Activated CD4-positive, alpha-beta T cell treated with anti-CD3 and anti-CD28 coated beads, Interleukin-2, amount 50 U/mL, for 48 hours (primary cell): ENCODE results near the gene ZNF516.

Experiments
- DNase-seq, 2 experiments: peaks; one replicate each; pipeline ENCODE4 v3.0.0-alpha.2; 2020

ZNF516 gene

GRCh38 chr18:76468345-76469304 is 26.4 kb downstream of the ZNF516 start:
- DNase-seq = no peak

GRCh38 chr18:76467371-76468190 is 27.5 kb downstream of the ZNF516 start:
- DNase-seq = no peak

DNA sequence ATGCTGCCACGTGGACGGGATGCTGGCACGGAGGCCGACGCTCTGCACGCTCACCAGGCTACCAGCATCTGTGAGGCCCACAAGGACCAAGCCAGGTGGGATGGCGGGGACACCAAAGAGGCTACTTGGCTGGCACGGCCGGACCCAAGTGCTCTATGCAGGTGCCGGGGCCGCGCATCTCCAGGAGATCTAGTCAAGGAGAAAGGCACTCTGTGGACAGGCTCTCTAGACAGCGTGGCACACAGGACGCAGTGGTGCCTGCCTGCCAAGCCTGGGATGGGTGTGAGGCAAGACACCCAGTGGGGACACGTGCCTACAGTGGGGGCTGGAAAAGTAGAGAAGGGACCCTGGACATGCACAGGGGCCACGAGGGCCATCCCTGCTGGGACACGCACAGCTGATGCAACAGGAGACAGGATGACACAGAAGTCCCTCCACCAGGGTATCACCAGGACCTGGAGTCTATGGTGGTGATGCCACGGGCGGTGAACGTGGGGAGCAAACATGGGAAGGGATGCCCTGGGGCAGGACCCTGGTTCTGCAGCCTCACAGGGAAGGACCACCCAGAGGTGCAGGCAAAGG is 28.5 kb downstream of the ZNF516 start:
- no peak for DNase-seq

- DNase-seq = no peak
Measured at GRCh38 chr18:76465630-76466409, 29.2 kb downstream of the ZNF516 start.

DNA sequence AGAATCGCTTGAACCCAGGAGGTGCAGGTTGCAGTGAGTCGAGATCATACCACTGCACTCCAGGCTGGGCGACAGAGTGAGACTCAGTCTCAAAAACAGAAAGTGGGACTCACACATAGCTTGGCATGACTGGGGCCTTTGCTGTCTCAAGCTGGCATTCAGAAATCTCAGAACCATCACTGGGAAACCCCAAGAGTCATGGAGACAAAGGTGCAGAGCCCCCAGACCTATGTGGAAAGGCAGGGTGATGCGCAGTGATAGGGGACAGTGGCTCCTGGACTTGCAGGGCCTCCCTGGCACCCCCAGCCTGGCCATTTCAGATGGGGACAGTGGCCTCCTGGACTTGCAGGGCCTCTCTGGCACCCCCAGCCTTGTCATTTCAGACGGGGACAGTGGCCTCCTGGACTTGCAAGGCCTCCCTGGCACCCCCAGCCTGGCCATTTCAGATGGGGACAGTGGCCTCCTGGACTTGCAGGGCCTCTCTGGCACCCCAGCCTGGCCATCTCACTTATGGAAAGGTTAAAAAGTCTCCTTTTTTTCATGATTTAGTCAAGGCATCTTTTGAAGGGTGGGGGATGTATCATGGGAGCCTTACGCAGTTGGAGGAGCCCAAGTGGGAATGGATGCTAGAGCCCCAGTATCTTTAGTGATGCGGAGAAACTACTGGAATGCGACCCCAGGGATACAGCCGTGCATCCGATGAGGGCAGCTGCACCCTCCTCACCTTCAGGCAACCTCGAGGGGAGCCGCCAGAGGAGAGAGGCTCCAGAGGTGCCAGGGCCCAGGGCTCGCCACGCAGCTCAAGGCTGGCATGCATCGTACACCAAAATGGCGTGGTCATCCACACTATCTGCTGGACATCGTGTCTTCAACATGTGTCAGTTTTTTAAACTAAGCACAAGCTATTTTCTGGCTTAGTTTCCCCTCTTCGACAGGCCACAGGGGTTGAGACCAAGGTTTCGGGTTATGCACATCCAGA is 30.5 kb downstream of the ZNF516 start:
- no peak for DNase-seq

GRCh38 chr18:76463872-76464271 is 31.2 kb downstream of the ZNF516 start:
- DNase-seq = no peak

DNA sequence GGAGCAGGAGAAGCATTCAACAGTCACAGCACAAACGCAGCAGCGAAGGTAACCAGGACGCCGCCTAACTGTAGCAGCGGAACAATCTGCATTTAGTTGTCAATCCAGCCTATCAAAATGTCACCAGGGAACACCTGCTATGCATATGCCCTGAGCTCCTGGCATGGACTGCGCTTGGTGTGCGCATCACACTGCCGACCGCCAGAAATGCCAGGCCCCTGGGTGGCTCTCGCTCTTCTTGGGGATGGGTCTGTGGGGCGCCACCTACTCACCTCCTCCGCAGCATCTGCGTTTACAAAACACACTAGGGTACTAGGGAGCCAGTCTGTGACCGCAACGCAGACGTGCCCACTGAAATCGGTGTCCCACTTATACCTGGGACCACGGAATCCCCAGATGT is 31.7 kb downstream of the ZNF516 start:
- no peak for DNase-seq

GRCh38 chr18:76462326-76462694 is 32.7 kb downstream of the ZNF516 start:
- DNase-seq = no peak

DNA sequence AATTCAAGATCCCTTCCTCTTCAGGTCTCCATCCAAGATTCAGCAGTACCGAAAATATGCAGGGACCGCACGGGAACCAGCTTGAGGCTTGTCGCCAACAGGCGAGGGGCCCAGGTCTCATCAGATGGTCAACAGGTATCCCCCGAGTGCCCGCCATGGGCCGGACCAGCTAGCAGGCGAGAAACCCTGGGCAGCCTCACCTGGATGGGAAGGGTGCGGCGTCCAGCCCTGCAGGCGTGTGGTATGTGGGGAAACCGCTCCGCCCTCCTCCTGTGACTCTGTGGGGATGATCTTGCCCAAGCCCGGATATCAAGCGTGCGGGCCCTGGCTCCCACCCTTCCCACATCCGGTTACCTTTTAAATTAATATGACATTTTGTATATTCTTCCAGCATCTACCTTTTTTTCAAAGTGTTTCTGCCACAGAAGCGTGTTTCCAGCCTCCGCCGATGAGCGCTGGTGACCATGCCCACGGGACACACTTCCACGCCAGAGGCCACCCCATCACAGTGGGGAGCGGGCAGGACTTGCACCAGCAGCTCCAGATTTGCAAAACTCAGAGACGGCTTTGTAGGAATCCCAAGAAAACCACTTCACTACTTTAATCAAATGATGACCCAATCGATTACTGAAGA is 33.2 kb downstream of the ZNF516 start:
- no peak for DNase-seq

GRCh38 chr18:76461148-76461547 is 33.9 kb downstream of the ZNF516 start:
- no peak for DNase-seq

DNA sequence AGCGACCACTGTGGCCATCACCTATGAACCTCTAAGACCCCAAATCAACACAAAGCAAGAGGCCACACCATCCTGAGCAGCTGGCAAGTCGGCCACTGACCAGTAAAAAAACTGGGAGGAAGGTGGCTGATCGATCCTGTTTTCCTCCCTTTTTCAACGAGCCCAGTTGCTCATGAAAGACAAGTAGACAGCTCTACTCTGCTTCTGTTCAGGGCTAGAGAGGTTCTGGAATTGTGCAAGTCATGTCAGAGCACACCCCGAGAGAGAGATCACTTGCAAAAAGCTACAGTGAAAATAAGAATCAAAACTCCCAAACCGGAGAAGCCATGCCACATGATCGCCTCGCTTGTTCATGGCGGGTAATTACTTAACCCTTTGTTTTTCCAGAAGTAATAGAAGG is 34.6 kb downstream of the ZNF516 start:
- no peak for DNase-seq

DNA sequence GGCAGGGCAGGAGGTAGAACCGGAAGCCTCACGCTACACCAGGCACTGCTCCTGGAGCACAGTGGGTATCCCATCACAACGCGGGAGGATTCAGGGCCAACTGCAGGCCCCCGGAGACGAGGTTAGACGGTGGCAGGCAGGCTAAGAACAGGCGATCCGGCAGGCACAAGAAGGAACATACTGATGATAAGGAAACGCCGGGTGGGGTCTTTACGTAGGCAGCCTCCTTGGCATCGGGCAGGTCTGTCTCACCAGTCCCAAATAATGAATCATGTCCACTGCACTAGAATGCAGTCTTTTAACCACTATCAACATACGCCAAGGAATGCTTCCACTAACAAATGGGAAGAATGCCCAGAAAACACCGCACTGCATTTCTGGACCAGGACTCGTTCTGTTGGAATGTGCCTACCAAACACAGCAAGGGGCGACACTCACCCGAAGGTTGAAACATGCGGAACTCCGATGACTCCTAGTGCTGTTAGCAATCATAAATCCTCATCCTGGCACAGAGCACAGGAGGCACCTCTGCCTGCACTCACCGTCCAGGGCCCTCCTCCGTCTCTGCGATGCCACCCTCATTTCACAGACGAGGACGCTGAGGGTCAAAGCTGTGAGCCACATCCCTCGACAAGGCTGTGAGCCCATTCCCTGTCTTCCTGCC is 35.2 kb downstream of the ZNF516 start:
- no peak for DNase-seq

- no peak for DNase-seq
Measured at GRCh38 chr18:76459312-76459686, 35.7 kb downstream of the ZNF516 start.

GRCh38 chr18:76458522-76459311 is 36.3 kb downstream of the ZNF516 start:
- no peak for DNase-seq

GRCh38 chr18:76457957-76458356 is 37.1 kb downstream of the ZNF516 start:
- no peak for DNase-seq

DNA sequence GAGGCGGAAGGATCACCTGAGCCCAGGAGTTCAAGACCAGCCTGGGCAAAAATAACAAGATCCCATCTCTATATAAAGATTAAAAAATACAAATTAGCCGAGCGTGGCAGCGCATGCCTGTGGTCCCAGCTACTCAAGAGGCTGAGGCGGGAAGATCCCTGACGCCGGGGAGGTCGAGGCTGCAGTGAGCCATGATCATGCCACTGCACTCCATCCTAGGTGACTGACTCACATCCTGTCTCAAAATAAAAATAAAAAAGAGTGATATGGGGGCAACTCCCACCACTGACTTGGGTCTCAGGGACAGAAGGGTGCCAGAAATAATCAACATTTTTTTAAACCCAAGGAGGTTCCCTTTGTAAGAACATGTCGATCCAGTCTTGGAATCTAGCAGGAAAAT is 37.6 kb downstream of the ZNF516 start:
- DNase-seq = no peak

DNA sequence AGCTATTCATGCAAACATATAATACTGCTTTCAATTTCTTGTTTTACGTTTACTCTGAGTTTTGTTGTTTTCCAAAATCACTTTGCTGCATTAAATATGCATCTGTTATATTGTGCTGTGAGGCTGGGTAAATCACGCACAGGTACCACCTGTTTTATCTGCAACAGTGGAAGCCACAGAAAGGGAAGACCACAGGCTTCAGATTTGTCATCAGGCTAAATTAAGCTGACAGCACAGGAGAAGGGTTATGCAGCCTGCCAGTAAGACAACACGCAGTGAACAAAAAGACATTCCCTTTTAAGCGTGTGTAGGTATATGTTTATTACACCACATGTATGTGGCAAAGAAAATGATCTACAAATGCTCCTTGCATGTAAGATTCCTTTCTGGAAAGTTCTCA is 38.2 kb downstream of the ZNF516 start:
- no peak for DNase-seq

DNA sequence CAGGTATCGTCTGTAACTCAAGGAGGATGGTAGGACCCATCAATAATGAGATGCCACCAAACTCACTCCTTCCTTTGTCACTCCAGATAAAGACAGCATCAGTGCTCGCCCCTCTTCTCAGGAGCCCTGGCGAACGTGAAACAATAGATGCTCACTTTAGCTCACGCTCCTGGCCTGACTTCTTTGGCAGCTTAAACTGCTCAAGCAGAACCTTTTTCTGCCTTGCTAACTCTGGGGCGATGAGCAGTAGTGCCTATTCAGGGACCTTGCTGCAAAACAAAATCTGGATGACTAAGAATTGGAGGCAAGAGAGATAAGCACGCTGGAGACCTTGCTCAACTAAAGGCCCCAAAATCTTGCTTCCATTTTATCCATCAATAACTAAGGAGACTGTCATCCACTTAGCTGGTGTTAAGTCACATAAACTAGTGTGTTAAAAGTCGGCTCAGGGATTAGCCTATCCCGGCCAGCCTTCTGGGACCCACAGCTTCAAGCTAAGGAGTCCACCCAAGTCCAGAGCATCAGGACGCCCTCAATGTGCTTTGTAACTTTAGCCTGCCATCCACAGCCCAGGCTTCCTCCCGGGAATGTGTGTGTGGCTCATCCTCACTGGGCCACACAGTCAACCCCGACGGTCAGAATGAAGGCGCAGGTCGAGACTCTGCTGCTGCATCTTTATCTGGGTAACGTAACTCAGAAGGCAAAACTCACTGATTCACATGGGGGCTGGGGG is 38.9 kb downstream of the ZNF516 start:
- DNase-seq = no peak
